GM12872 (cell line): ENCODE data around the gene MLLT3.

ENCODE experiments used
- TF ChIP-seq, protein P1 (sequence below): IDR thresholded peaks from 3 replicates; pipeline ENCODE4 v1.5.1; 2011; ENCODE audit warnings: low read depth, mild to moderate bottlenecking, low read length, moderate library complexity; ENCODE audit not compliant: insufficient read depth

Gene MLLT3

DNA sequence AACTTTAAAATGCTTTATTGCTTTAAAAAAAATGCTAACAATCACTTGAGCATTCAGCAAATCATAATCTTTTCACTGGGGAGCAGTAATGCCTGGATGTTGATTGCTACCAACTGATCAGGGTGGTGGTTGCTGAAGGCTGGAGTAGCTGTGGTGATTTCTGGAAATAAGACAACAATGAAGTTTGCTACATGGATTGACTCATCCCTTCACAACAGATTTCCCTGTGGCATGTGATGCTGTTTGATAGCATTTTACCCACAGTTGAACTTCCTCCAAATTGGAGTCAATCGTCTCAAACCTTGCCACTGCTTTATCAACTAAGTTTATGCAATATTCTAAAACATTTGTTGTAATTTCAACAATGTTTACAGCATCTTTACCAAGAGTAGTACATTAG, 83.3 kb downstream of the MLLT3 start:
- TF ChIP-seq, protein P1, sequence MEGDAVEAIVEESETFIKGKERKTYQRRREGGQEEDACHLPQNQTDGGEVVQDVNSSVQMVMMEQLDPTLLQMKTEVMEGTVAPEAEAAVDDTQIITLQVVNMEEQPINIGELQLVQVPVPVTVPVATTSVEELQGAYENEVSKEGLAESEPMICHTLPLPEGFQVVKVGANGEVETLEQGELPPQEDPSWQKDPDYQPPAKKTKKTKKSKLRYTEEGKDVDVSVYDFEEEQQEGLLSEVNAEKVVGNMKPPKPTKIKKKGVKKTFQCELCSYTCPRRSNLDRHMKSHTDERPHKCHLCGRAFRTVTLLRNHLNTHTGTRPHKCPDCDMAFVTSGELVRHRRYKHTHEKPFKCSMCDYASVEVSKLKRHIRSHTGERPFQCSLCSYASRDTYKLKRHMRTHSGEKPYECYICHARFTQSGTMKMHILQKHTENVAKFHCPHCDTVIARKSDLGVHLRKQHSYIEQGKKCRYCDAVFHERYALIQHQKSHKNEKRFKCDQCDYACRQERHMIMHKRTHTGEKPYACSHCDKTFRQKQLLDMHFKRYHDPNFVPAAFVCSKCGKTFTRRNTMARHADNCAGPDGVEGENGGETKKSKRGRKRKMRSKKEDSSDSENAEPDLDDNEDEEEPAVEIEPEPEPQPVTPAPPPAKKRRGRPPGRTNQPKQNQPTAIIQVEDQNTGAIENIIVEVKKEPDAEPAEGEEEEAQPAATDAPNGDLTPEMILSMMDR: no peak

DNA sequence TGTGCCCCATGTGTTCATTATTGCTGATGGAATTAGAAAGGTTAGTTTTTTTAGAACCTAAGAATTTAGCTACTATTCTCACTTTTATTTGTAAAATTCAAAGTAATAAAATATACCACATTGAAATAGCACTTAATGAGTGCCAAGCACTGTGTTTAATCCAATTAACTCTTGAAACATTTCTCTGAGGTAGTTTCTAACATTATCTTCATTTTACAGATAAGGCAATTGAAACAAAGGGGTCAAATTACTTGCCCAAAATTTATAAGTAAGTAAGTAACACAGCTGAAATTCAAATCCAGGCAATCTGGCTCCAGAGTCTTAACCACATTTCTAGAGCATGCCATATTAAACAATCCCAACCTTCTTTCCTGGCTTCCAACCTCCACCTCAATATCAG, 84.2 kb downstream of the MLLT3 start:
- TF ChIP-seq, protein P1: no peak

DNA sequence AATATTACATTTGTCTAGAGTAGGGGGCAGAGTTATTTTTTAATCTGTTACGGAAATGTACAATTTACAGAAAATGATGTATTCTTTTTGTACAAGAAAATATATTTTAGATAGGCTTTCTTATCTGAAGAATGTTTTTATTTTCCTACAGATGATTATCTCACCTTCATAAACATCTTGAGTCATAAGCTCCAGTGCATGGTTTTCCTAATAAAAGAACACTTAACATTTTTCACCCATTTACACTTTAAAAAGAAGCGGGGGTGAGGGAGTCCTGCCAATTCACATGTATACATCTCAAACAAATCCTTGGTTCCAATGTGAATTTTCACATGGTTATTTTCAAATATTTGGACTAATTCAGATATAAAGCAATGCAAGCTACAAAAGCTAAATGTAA, 85.0 kb downstream of the MLLT3 start:
- TF ChIP-seq, protein P1: no peak

DNA sequence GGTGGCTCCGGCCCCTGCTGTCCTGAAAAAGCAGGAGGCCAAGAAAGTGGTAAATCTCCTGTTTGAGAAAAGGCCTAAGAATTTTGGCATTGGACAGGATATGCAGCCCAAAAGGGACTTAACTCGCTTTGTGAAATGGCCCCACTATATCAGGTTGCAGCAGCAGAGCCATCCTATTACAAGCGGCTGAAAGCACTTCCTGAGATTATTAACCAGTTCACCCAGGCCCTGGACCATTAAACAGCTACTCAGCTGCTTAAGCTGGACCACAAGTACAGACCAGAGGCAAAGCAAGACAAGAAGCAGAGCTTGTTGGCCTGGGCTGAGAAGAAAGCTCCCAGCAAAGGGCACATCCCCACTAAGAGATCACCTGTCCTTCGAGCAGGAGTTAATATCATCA, 89.7 kb downstream of the MLLT3 start:
- TF ChIP-seq, protein P1: no peak

DNA sequence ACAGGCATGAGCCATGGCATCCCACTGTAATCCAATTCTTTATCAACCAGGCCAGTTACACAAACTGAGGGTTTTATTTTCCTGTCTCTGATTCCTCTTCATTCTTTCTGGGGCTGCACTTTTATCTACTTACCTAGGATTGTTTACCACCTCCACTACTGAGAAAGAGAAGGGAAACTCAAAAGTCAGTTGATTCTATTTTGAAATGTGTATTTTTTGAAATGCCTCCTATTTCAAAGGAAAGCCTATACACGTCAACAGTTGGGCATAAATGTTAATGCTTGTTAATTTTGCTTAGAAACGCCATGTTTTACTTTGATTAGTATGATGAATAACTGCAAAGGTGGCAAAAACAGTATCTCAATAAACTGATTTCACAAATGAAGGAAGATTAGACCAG, 92.5 kb downstream of the MLLT3 start:
- TF ChIP-seq, protein P1: no peak

DNA sequence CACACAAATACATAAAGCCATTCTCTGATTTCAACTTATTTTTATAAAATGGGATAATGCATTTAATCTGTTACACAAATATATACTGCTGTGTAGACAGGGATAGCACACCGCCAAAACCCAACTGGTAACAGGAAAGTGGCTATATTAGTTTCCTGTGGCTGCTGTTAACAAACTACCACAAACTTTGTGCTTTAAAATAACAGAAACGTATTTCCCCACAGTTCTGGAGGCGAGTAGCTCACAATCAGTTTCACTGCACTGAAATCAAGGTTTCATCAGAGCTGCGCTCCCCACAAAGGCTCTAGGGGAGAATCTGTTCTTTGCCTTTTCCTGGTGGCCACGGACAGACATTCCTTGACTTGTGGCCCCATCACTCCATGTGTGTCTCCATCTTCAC, 94.0 kb downstream of the MLLT3 start:
- TF ChIP-seq, protein P1: no peak

DNA sequence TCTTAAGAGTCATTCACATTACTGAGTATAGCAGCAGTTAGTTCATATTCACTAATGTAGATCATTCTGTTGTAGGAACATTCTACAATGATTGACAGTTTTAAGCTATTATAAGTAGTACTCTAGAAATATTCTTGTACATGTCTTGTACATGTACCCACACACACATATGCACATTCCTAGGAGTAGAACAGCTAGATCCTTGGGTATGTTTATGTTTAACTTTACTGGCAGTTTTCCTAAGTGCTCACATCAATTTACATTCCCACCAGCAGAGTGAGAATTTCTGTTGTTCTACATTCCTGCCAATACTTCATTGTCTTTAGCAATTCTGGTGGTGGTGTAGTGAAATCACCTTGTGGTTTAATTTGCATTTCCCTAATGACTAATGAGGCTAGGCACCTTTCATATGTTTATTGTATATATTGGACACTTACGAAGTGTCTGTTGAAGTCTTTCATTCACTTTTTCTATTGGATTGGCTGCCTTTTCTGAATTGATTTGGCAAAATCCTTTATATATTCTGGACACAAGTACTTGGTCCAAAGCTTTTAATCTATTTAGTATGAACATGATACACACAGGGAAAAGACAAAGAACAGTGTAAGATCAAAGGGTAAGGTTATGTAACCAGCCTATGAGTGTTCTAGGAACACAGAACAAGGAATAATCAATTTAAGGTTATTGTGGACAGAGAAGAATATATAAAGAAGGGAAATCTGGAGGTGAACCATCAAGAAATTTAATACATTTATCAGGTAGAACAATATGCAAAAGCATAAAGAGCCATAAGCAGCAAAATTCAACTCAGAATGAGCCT, 95.6 kb downstream of the MLLT3 start:
- TF ChIP-seq, protein P1: no peak
